ENCODE measurements around the gene CFAP100.

CFAP100 gene

GRCh38 chr3:126360714-126361060 is 34.0 kb upstream of the CFAP100 start:
- Histone ChIP-seq H3K9ac (ENCODE audit: insufficient read length) (no peak overlapping the region), H3K9me3 (ENCODE audit: low read depth, low read length) (no peaks in the 10 kb centered on the region), H3K36me3 (ENCODE audit: insufficient read depth, low read length) (no peaks in the 10 kb centered on the region), H3K4me3 (no peak overlapping the region), H3K27ac (no peak overlapping the region)
- TF ChIP-seq FOXP2 (optimal IDR thresholded peaks at IDR 0.05; ENCODE audit: control extremely low read depth, extremely low read length, insufficient read depth) = no peak
- no peak for TF ChIP-seq POLR2AphosphoS5 (IDR thresholded peaks at IDR 0.05; ENCODE audit: borderline replicate concordance, low read depth, low read length)
- no peak for TF ChIP-seq EZH2 (IDR thresholded peaks at IDR 0.05)
- DNase-seq (ENCODE audit: low read depth, low spot score) = no peak

GRCh38 chr3:126361211-126361610 is 33.5 kb upstream of the CFAP100 start:
- Histone ChIP-seq H3K9me3 (ENCODE audit: low read depth, low read length) (no peaks in the 10 kb centered on the region), H3K36me3 (ENCODE audit: insufficient read depth, low read length) (no peaks in the 10 kb centered on the region), H3K27ac (no peak overlapping the region), H3K4me3 (no peak overlapping the region), H3K9ac (ENCODE audit: insufficient read length) (no peak overlapping the region)
- DNase-seq (ENCODE audit: low read depth, low spot score) = no peak
- no peak for TF ChIP-seq EZH2 (IDR thresholded peaks at IDR 0.05)
- TF ChIP-seq FOXP2 (optimal IDR thresholded peaks at IDR 0.05; ENCODE audit: control extremely low read depth, extremely low read length, insufficient read depth) = no peak
- TF ChIP-seq POLR2AphosphoS5 (IDR thresholded peaks at IDR 0.05; ENCODE audit: borderline replicate concordance, low read depth, low read length) = no peak

DNA sequence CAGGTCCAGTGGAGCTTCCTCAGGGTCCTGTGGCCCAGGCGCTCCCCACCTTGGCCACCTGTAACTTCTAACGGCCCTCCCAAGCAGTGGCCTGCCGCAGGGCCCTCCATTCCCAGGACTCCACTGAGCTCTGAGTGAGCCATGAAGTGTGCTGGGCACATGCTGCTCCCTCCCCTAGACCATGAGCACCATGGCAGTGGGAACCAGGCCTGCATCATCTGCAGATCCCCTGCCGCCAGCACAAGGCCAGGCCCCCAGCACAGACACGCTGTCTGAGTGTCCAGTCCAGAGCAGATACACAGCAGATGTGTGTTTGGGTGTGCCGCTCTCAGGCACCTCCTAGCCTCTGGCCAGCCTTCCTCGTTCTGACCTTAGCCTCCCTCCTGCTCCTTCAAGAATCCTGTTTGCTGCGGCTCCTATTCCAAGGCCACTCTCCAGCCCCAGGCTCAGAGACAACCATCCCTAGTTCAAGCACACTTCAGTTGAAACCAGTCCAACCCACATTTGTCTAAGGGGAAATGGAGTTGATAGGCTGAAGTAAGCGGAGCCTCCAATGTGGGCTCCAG is 30.5 kb upstream of the CFAP100 start:
- no peak overlapping the region for H3K4me3 ChIP-seq
- no peaks in the 10 kb centered on the region for H3K36me3 ChIP-seq (ENCODE audit: insufficient read depth, low read length)
- no peaks in the 10 kb centered on the region for H3K9me3 ChIP-seq (ENCODE audit: low read depth, low read length)
- TF ChIP-seq POLR2AphosphoS5 (IDR thresholded peaks at IDR 0.05; ENCODE audit: borderline replicate concordance, low read depth, low read length) (no peak), FOXP2 (optimal IDR thresholded peaks at IDR 0.05; ENCODE audit: control extremely low read depth, extremely low read length, insufficient read depth) (no peak), EZH2 (IDR thresholded peaks at IDR 0.05) (no peak)
- no peak for DNase-seq (ENCODE audit: low read depth, low spot score)
- H3K9ac ChIP-seq (ENCODE audit: insufficient read length) = no peak overlapping the region
- H3K27ac ChIP-seq = no peak overlapping the region

- H3K4me3 ChIP-seq = no peak overlapping the region
- no peak overlapping the region for H3K27ac ChIP-seq
- no peak overlapping the region for H3K9ac ChIP-seq (ENCODE audit: insufficient read length)
- no peaks in the 10 kb centered on the region for H3K9me3 ChIP-seq (ENCODE audit: low read depth, low read length)
- H3K36me3 ChIP-seq (ENCODE audit: insufficient read depth, low read length) = no peaks in the 10 kb centered on the region
- no peak for DNase-seq (ENCODE audit: low read depth, low spot score)
- TF ChIP-seq POLR2AphosphoS5 (IDR thresholded peaks at IDR 0.05; ENCODE audit: borderline replicate concordance, low read depth, low read length) (no peak), FOXP2 (optimal IDR thresholded peaks at IDR 0.05; ENCODE audit: control extremely low read depth, extremely low read length, insufficient read depth) (no peak), EZH2 (IDR thresholded peaks at IDR 0.05) (no peak)
Measured at GRCh38 chr3:126364731-126365301, 29.9 kb upstream of the CFAP100 start.

DNA sequence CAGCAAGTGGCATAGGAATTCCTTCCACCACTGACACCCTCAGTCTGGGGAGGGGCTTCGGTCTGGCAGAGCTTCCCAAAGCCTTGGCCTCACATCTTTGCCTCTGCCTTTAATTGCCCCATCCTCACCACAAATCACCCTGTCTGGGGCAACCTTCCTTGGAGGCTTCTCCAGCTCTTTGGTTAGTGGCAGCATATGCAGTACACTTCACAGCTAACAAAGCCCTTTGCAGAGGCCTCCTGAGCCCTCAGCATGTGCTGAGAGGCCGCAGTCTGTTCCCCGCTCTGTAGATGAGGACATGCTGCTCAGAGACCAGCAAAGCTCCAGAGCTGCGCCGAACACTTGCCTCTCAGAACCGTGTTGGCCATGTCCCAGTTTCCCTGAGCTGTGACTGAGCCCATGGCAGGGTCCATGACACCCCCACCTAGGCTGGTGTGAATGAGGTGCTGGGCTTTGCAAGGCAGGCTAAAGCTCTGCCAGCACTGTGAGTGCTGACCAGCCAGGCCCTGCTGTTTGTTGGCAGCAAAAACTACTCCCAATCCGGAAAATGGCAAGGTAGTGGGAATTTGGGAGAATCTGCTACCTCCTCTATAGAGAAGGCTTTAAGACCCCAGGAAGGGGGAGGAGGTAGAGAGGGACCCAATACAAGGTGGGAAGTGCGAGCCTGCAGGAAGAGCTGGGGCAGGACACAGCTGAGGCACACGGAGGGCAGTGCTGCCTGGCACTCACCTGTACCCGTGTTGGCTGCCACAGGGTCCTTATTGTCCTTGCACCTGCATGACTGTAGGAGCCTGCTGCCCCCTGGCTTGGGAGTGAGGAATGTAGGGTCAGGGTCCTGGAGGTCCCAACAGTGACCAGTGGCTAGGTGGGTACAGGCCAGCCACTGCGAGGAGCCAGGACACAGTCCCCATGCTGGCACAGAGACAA is 29.1 kb upstream of the CFAP100 start:
- TF ChIP-seq FOXP2 (optimal IDR thresholded peaks at IDR 0.05; ENCODE audit: control extremely low read depth, extremely low read length, insufficient read depth) = no peak
- TF ChIP-seq POLR2AphosphoS5 (IDR thresholded peaks at IDR 0.05; ENCODE audit: borderline replicate concordance, low read depth, low read length) = no peak

GRCh38 chr3:126367316-126367805 is 27.3 kb upstream of the CFAP100 start:
- Histone ChIP-seq H3K4me3 (no peak overlapping the region), H3K36me3 (ENCODE audit: insufficient read depth, low read length) (no peaks in the 10 kb centered on the region), H3K9me3 (ENCODE audit: low read depth, low read length) (no peaks in the 10 kb centered on the region), H3K27ac (no peak overlapping the region), H3K9ac (ENCODE audit: insufficient read length) (no peak overlapping the region)
- no peak for DNase-seq (ENCODE audit: low read depth, low spot score)
- TF ChIP-seq EZH2 (IDR thresholded peaks at IDR 0.05) (no peak), POLR2AphosphoS5 (IDR thresholded peaks at IDR 0.05; ENCODE audit: borderline replicate concordance, low read depth, low read length) (no peak), FOXP2 (optimal IDR thresholded peaks at IDR 0.05; ENCODE audit: control extremely low read depth, extremely low read length, insufficient read depth) (no peak)

More for the DNA sequence above, 29.1 kb upstream of the CFAP100 start:
- no peak overlapping the region for H3K9ac ChIP-seq (ENCODE audit: insufficient read length)
- H3K27ac ChIP-seq = no peak overlapping the region
- DNase-seq (ENCODE audit: low read depth, low spot score) = no peak
- H3K36me3 ChIP-seq (ENCODE audit: insufficient read depth, low read length) = no peaks in the 10 kb centered on the region
- no peaks in the 10 kb centered on the region for H3K9me3 ChIP-seq (ENCODE audit: low read depth, low read length)
- no peak overlapping the region for H3K4me3 ChIP-seq

DNA sequence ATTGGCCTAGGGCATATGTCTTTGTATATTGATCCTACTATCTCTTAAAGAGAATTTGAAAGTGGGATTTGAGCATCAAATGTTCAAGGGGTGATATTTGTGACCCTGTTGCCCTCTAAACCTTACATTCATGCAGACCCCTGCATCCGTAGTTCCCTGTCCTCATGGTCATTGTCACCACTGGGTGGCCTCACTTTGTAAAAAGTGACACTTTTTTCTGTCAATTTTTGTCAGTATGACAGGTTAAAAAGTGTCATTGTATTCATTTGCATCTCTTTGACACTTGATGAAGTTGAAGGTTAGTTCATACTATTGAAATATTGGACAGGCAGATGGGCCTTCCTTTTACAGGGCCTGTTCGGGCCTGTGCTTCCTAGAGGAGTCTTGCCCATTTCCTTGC is 25.2 kb upstream of the CFAP100 start:
- Histone ChIP-seq H3K36me3 (ENCODE audit: insufficient read depth, low read length) (no peaks in the 10 kb centered on the region), H3K4me3 (no peak overlapping the region), H3K27ac (no peak overlapping the region), H3K9me3 (ENCODE audit: low read depth, low read length) (no peaks in the 10 kb centered on the region), H3K9ac (ENCODE audit: insufficient read length) (no peak overlapping the region)
- TF ChIP-seq EZH2 (IDR thresholded peaks at IDR 0.05) (no peak), FOXP2 (optimal IDR thresholded peaks at IDR 0.05; ENCODE audit: control extremely low read depth, extremely low read length, insufficient read depth) (no peak), POLR2AphosphoS5 (IDR thresholded peaks at IDR 0.05; ENCODE audit: borderline replicate concordance, low read depth, low read length) (no peak)
- DNase-seq (ENCODE audit: low read depth, low spot score) = no peak

DNA sequence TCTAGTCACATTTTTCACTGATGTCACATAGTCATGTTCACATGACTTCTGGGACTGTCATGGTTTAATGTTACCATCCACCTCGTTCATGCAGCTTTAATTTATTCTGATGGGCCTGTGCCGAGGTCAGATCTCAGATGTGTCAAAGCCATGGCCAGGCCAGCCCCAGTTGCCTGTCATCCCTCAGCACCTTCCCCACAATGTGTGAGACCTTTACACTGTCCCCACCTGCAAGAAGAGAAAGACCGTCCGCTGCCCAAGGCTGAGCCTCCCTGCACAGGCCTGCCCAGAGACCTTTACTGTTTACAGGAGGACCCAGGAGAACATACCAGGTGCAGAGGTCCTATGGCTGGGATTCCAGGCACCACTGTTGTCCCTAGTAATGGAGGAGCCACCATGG is 24.7 kb upstream of the CFAP100 start:
- H3K9ac ChIP-seq (ENCODE audit: insufficient read length) = no peak overlapping the region
- DNase-seq (ENCODE audit: low read depth, low spot score) = no peak
- no peaks in the 10 kb centered on the region for H3K9me3 ChIP-seq (ENCODE audit: low read depth, low read length)
- no peak overlapping the region for H3K4me3 ChIP-seq
- no peak for TF ChIP-seq POLR2AphosphoS5 (IDR thresholded peaks at IDR 0.05; ENCODE audit: borderline replicate concordance, low read depth, low read length)
- no peak for TF ChIP-seq FOXP2 (optimal IDR thresholded peaks at IDR 0.05; ENCODE audit: control extremely low read depth, extremely low read length, insufficient read depth)
- TF ChIP-seq EZH2 (IDR thresholded peaks at IDR 0.05) = no peak
- no peak overlapping the region for H3K27ac ChIP-seq
- H3K36me3 ChIP-seq (ENCODE audit: insufficient read depth, low read length) = no peaks in the 10 kb centered on the region

Measured in SK-N-MC (cell line).